Measurements from ENCODE around the gene AIFM3. TPM values are rescaled to one million over a fixed set of nuclear protein-coding genes. Genes with fewer than 3 reads are reported as not detected.
A peak's percentile ranks its signal among the peaks of the same experiment; 100 is the strongest.

Gene AIFM3
- total and polyA plus RNA-seq, 2 of the 13 experiments (the other 11 are each of a cell fraction or from before 2014, with no cell fraction given) = 9.0 to 15.3 TPM

- TF ChIP-seq PCBP1 (IDR thresholded peaks at IDR 0.05; ENCODE audit: borderline replicate concordance, low read depth, low read length) (no peak), CEBPG (CRISPR knock-in tag; IDR thresholded peaks at IDR 0.05) (no peak), ZBTB49 (CRISPR knock-in tag; IDR thresholded peaks at IDR 0.05; ENCODE audit: borderline replicate concordance) (no peak), PBX3 (CRISPR knock-in tag; IDR thresholded peaks at IDR 0.05; ENCODE audit: borderline replicate concordance) (no peak), DDIT3 (CRISPR knock-in tag; IDR thresholded peaks at IDR 0.05) (no peak), TIGD3 (CRISPR knock-in tag; IDR thresholded peaks at IDR 0.05; ENCODE audit: borderline replicate concordance) (peak; percentile 49; the same call in 1 of the 2 replicates), ZNF484 (CRISPR knock-in tag; IDR thresholded peaks at IDR 0.05; ENCODE audit: borderline replicate concordance, low read depth) (0 out of 2 replicates have a peak, but pooled peaks have one; percentile 17), LCORL (IDR thresholded peaks at IDR 0.05) (no peak), LCORL (CRISPR knock-in tag; IDR thresholded peaks at IDR 0.05) (peak; percentile 84; the same call in 1 of the 2 replicates), NONO (IDR thresholded peaks at IDR 0.05) (no peak), NONO (CRISPR knock-in tag; conservative IDR thresholded peaks at IDR 0.05) (peak; percentile 81), KDM5A (IDR thresholded peaks at IDR 0.05; ENCODE audit: borderline replicate concordance, low read length) (no peak), ZNF3 (CRISPR knock-in tag; IDR thresholded peaks at IDR 0.05) (no peak), KMT2B (CRISPR knock-in tag; IDR thresholded peaks at IDR 0.05) (no peak), KMT2A (CRISPR knock-in tag; IDR thresholded peaks at IDR 0.05) (no peak), ZSCAN29 (CRISPR knock-in tag; conservative IDR thresholded peaks at IDR 0.05) (0 out of 2 replicates have a peak, but pooled peaks have one; percentile 76), CEBPZ (IDR thresholded peaks at IDR 0.05; ENCODE audit: low read length) (no peak), JUN (CRISPR knock-in tag; IDR thresholded peaks at IDR 0.05) (no peak), ZFY (CRISPR knock-in tag; IDR thresholded peaks at IDR 0.05) (peak; percentile 65; the same call in 1 of the 2 replicates), ZNF777 (CRISPR knock-in tag; IDR thresholded peaks at IDR 0.05) (0 out of 2 replicates have a peak, but pooled peaks have one; percentile 24), ZNF331 (CRISPR knock-in tag; IDR thresholded peaks at IDR 0.05) (no peak), EHMT2 (IDR thresholded peaks at IDR 0.05; ENCODE audit: borderline replicate concordance, low read depth, low read length) (no peak), ZNF670 (CRISPR knock-in tag; IDR thresholded peaks at IDR 0.05; ENCODE audit: borderline replicate concordance) (0 out of 2 replicates have a peak, but pooled peaks have one; percentile 57)
Measured at GRCh38 chr22:20957102-20957682, 9.9 kb upstream of the AIFM3 start (continued).
